Mesenchymal stem cell (in vitro differentiated cells and primary cell): Measurements from ENCODE around the gene ZNF574.

Experiments used
- DNase-seq: peaks from one replicate; pipeline ENCODE4 v3.0.0-alpha.2; 2013
- H2AFZ ChIP-seq: one replicate; pipeline ENCODE4 v1.6.1; 2013; ENCODE audit warnings: low read depth, mild to moderate bottlenecking, control low read depth, inconsistent platforms, low read length, moderate library complexity
- H2AK5ac ChIP-seq: 2 replicates; pipeline ENCODE4 v1.6.1; 2013; ENCODE audit warnings: low read length, moderate library complexity, mild to moderate bottlenecking, inconsistent platforms; ENCODE audit not compliant: severe bottlenecking
- H2BK120ac ChIP-seq: one replicate; pipeline ENCODE4 v1.6.1; 2013; ENCODE audit warnings: low read depth, mild to moderate bottlenecking, inconsistent platforms, low read length, moderate library complexity
- H2BK12ac ChIP-seq, 2 experiments: one replicate each; pipeline ENCODE4 v1.6.1; 2013; ENCODE audit warnings: inconsistent platforms in 2 of 2, low read length in 2 of 2, mild to moderate bottlenecking in 2 of 2, moderate library complexity in 2 of 2, control low read depth in 1 of 2
- H2BK15ac ChIP-seq: one replicate; pipeline ENCODE4 v1.6.1; 2013; ENCODE audit warnings: mild to moderate bottlenecking, low read depth, inconsistent platforms; ENCODE audit not compliant: poor library complexity, severe bottlenecking
- H2BK5ac ChIP-seq: 2 replicates; pipeline ENCODE4 v1.6.1; 2013; ENCODE audit warnings: low read depth, mild to moderate bottlenecking, low read length, control low read depth, inconsistent platforms; ENCODE audit not compliant: poor library complexity, severe bottlenecking
- H3K14ac ChIP-seq, 2 experiments: one replicate each; pipeline ENCODE4 v1.6.1; 2013; ENCODE audit warnings: inconsistent platforms in 2 of 2, low read length in 2 of 2, control low read depth in 1 of 2, mild to moderate bottlenecking in 1 of 2, moderate library complexity in 1 of 2
- H3K18ac ChIP-seq, 2 experiments: one replicate each; pipeline ENCODE4 v1.6.1; 2013; ENCODE audit warnings: inconsistent platforms in 2 of 2, low read length in 2 of 2, control low read depth in 1 of 2, low read depth in 1 of 2, mild to moderate bottlenecking in 1 of 2
- H3K23ac ChIP-seq, 2 experiments: one replicate each; pipeline ENCODE4 v1.6.1; 2013; ENCODE audit warnings: inconsistent platforms in 2 of 2, low read length in 2 of 2, mild to moderate bottlenecking in 2 of 2, moderate library complexity in 2 of 2, control low read depth in 1 of 2
- H3K27ac ChIP-seq: 2 replicates; pipeline ENCODE4 v1.5.1; 2013; ENCODE audit warnings: mild to moderate bottlenecking, moderate library complexity, low read length, control low read depth, inconsistent platforms; ENCODE audit not compliant: poor library complexity, severe bottlenecking
- H3K27me3 ChIP-seq, 2 experiments: 2 replicates each; pipeline versions ENCODE4 v1.6.1 to v1.7.0; 2013; ENCODE audit warnings: low read length in 2 of 2, mild to moderate bottlenecking in 2 of 2, moderate library complexity in 2 of 2, control low read depth in 1 of 2, inconsistent platforms in 1 of 2; ENCODE audit not compliant: control insufficient read depth in 1 of 2, insufficient read depth in 1 of 2
- H3K36me3 ChIP-seq, 2 experiments: 2 replicates each; pipeline versions ENCODE4 v1.6.1 to v1.7.0; 2013; ENCODE audit warnings: low read length in 2 of 2, control low read depth in 1 of 2, inconsistent platforms in 1 of 2, low read depth in 1 of 2, mild to moderate bottlenecking in 1 of 2; ENCODE audit not compliant: insufficient read depth in 2 of 2, control insufficient read depth in 1 of 2
- H3K4ac ChIP-seq, 2 experiments: one replicate each; pipeline ENCODE4 v1.6.1; 2013; ENCODE audit warnings: inconsistent platforms in 2 of 2, low read length in 2 of 2, mild to moderate bottlenecking in 2 of 2, moderate library complexity in 2 of 2, control low read depth in 1 of 2, low read depth in 1 of 2
- H3K4me1 ChIP-seq: 2 replicates; pipeline ENCODE4 v1.6.1; 2013; ENCODE audit warnings: low read depth, low read length, control low read depth; ENCODE audit not compliant: control insufficient read depth, insufficient read depth
- H3K4me2 ChIP-seq: 2 replicates; pipeline ENCODE4 v1.6.1; 2013; ENCODE audit warnings: low read length, mild to moderate bottlenecking, inconsistent platforms; ENCODE audit not compliant: poor library complexity, severe bottlenecking
- H3K4me3 ChIP-seq, 2 experiments: 2 replicates each; pipeline versions ENCODE4 v1.5.1 to v1.7.0; 2013; ENCODE audit warnings: low read length in 2 of 2, mild to moderate bottlenecking in 2 of 2, control low read depth in 1 of 2, low read depth in 1 of 2; ENCODE audit not compliant: insufficient read depth in 1 of 2
- H3K79me1 ChIP-seq: replicated peaks from 2 replicates; pipeline ENCODE4 v1.6.1; 2013; ENCODE audit warnings: mild to moderate bottlenecking, control low read depth, low read length, inconsistent platforms; ENCODE audit not compliant: poor library complexity, severe bottlenecking
- H3K9ac ChIP-seq: 2 replicates; pipeline ENCODE4 v1.7.0; 2013; ENCODE audit warnings: mild to moderate bottlenecking, low read length, moderate library complexity
- H3K9me3 ChIP-seq: 2 replicates; pipeline ENCODE4 v1.7.0; 2013; ENCODE audit warnings: mild to moderate bottlenecking, low read length; ENCODE audit not compliant: control insufficient read depth
- H4K8ac ChIP-seq: one replicate; pipeline ENCODE4 v1.6.1; 2013; ENCODE audit warnings: inconsistent platforms, mild to moderate bottlenecking, low read length, moderate library complexity
- H4K91ac ChIP-seq: one replicate; pipeline ENCODE4 v1.6.1; 2013; ENCODE audit warnings: mild to moderate bottlenecking, low read length, inconsistent platforms
- WGBS: methylation state at CpG from one replicate; pipeline ENCODE4 v1.1.7; 2013; ENCODE audit warnings: mixed read lengths; 5-methylcytosine and 5-hydroxymethylcytosine counted together

Gene ZNF574

DNA sequence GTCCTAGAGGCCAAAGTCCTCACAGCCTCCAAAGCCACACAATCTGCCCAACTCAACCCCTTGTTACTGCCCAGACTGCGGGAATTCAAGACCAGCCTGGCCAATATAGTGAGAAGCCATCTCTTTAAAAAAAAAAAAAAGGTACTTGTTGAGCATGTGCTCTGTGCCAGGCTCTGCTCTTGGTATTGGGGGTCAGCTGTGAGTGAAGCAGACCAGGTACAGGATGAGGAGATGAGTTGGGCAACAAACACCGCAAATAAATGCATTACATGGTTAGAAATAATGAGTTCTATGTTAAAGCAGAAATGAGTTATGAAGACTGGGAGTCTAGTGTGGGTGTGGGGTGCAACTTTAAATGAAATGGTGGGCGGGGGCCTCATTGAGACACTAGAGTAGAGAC is 15.8 kb upstream of the ZNF574 start:
- Histone ChIP-seq H3K27ac (no peak overlapping the region), H2BK5ac (no peak overlapping the region), H3K9me3 (no peaks in the 10 kb centered on the region), H3K4me1 (no peaks in the 10 kb centered on the region), H3K79me1 (no peaks in the 10 kb centered on the region), H3K4ac (no peak overlapping the region), H2BK12ac (no peak overlapping the region), H2AFZ (no peak overlapping the region), H3K4me3 (no peak overlapping the region), H2BK15ac (no peak overlapping the region), H3K23ac (no peak overlapping the region), H3K9ac (no peak overlapping the region), H3K36me3 (no peaks in the 10 kb centered on the region), H2AK5ac (no peak overlapping the region), H2BK120ac (no peak overlapping the region), H3K14ac (no peak overlapping the region), H4K8ac (no peak overlapping the region), H3K18ac (no peak overlapping the region), H4K91ac (no peak overlapping the region), H3K4me2 (no peak overlapping the region), H3K27me3 (peaks cover 28 to 47% of the 10 kb centered on the region in 2 experiments)
- DNase-seq: no peak
- 92% methylated on average over 3 of the region's 3 CpGs for WGBS

DNA sequence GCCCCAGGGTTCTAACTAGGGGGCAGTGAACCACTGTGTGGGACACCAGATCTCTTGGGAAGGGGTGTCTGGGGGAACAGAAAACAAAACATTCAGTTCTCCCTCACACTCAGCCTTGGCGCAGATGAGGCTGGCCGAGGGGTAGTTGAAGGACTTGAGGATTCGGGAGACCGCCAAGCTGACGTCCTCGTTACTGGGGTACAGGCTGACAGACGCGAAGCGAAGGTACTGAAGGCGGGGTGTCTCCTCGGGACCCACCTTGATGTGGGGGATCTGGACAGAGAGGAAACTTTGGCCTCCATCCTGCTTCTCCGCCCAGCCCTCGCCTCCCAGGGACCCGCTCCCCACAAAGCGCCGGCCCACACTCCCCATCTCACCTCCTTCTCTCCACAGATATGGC is 13.6 kb upstream of the ZNF574 start:
- H3K4me1 ChIP-seq: no peaks in the 10 kb centered on the region
- H3K79me1 ChIP-seq: no peaks in the 10 kb centered on the region
- H3K18ac ChIP-seq: no peak overlapping the region
- no peaks in the 10 kb centered on the region for H3K9me3 ChIP-seq
- H3K27me3 ChIP-seq: peaks cover 50 to 55% of the 10 kb centered on the region in 2 experiments
- no peak overlapping the region for H3K4me2 ChIP-seq
- H4K8ac ChIP-seq: no peak overlapping the region
- H3K4ac ChIP-seq: no peak overlapping the region
- H2BK15ac ChIP-seq: no peak overlapping the region
- H3K23ac ChIP-seq: no peak overlapping the region
- H2BK12ac ChIP-seq: no peak overlapping the region
- H3K14ac ChIP-seq: no peak overlapping the region
- H2AFZ ChIP-seq: no peak overlapping the region
- no peaks in the 10 kb centered on the region for H3K36me3 ChIP-seq
- no peak overlapping the region for H4K91ac ChIP-seq
- H3K4me3 ChIP-seq: no peak overlapping the region
- 97% methylated on average over 11 of the region's 16 CpGs for WGBS
- no peak overlapping the region for H2BK120ac ChIP-seq
- H2AK5ac ChIP-seq: no peak overlapping the region
- no peak for DNase-seq
- no peak overlapping the region for H3K27ac ChIP-seq
- no peak overlapping the region for H3K9ac ChIP-seq
- H2BK5ac ChIP-seq: no peak overlapping the region

DNA sequence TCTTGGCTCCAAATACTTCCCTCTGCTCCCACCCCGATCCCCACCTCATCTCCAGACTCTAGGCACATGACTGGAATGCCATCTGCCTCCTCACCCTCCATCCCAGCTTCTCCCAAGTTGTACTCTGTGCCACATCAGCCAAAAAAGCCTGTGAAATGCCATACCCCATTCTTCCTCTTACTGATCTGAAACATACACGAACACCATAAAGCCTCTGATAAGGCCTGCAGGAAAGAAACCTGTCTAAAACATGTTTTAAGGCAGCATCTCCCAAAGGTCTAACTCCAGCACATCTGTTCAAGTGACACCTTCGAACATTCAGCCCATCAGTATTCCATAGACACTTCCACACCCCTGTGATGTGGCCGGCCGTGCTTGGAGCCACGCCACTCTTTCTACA is 11.5 kb upstream of the ZNF574 start:
- Histone ChIP-seq H3K27ac (no peak overlapping the region), H3K23ac (no peak overlapping the region), H3K9me3 (no peaks in the 10 kb centered on the region), H2AK5ac (no peak overlapping the region), H2BK5ac (no peak overlapping the region), H3K9ac (no peak overlapping the region), H3K4me2 (no peak overlapping the region), H3K27me3 (peaks cover 70 to 73% of the 10 kb centered on the region in 2 experiments), H3K79me1 (no peaks in the 10 kb centered on the region), H2BK120ac (no peak overlapping the region), H3K4me3 (no peak overlapping the region), H2AFZ (no peak overlapping the region), H3K36me3 (no peaks in the 10 kb centered on the region), H3K18ac (no peak overlapping the region), H4K8ac (no peak overlapping the region), H4K91ac (no peak overlapping the region), H3K4me1 (no peaks in the 10 kb centered on the region), H2BK12ac (no peak overlapping the region), H3K14ac (no peak overlapping the region), H2BK15ac (no peak overlapping the region), H3K4ac (no peak overlapping the region)
- 81% methylated on average over 6 of the region's 6 CpGs for WGBS
- DNase-seq: no peak

DNA sequence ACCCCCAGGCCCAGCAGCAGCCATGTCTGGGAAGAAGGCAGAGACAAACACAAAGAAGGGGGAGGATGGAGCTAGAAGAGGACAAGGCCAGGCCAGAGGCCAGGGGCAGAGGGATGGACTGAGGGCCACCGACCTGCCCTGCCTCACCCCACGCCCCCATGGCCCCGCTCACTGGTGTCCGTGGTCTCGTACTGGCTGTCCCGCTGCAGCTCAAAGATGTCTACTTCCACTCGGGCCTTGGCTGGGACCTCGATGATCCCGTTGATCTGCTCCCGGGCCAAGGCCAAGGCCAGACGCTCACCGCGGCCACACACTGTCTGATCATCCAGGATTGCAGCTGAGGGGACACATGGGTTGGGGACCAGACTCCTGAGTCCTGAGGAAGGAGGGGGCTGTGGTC is 10.9 kb upstream of the ZNF574 start:
- WGBS: 90% methylated on average over 13 of the region's 13 CpGs
- H3K9me3 ChIP-seq: no peaks in the 10 kb centered on the region
- H3K79me1 ChIP-seq: no peaks in the 10 kb centered on the region
- H3K23ac ChIP-seq: no peak overlapping the region
- H2BK12ac ChIP-seq: no peak overlapping the region
- no peak overlapping the region for H3K18ac ChIP-seq
- H3K4me1 ChIP-seq: peaks cover 4% of the 10 kb centered on the region
- H3K4me3 ChIP-seq: no peak overlapping the region
- no peak overlapping the region for H3K14ac ChIP-seq
- no peak overlapping the region for H4K8ac ChIP-seq
- no peak overlapping the region for H2BK120ac ChIP-seq
- no peak overlapping the region for H3K27ac ChIP-seq
- no peak overlapping the region for H2BK5ac ChIP-seq
- H3K4ac ChIP-seq: no peak overlapping the region
- no peak overlapping the region for H2AFZ ChIP-seq
- no peak overlapping the region for H3K4me2 ChIP-seq
- H3K27me3 ChIP-seq: peaks cover 72 to 75% of the 10 kb centered on the region in 2 experiments
- no peak for DNase-seq
- no peaks in the 10 kb centered on the region for H3K36me3 ChIP-seq
- no peak overlapping the region for H3K9ac ChIP-seq
- H2BK15ac ChIP-seq: no peak overlapping the region
- H4K91ac ChIP-seq: no peak overlapping the region
- no peak overlapping the region for H2AK5ac ChIP-seq
